Activated CD4-positive, alpha-beta T cell treated with anti-CD3 and anti-CD28 coated beads, Interleukin-2, amount 10 ng/mL, durations not matched to agents 24 days and 14 days (primary cell): ENCODE data around the gene GAR1. TPM values are rescaled to one million over a fixed set of nuclear protein-coding genes. Genes with fewer than 3 reads are reported as not detected.
"Not testable (repeated sequence)": the region's sequence is repeated elsewhere in the genome, so short reads cannot be mapped to it uniquely, and the experiment has no call there.

Source experiments
- DNase-seq: peaks from one replicate; pipeline ENCODE4 v3.0.0; 2022
- H3K27ac Mint-ChIP-seq: one replicate; pipeline ENCODE4 v1.8.0; 2022; ENCODE audit warnings: mild to moderate bottlenecking, mixed read lengths
- H3K27me3 Mint-ChIP-seq: one replicate; pipeline ENCODE4 v1.8.0; 2022; ENCODE audit warnings: mixed read lengths
- H3K36me3 Mint-ChIP-seq: one replicate; pipeline ENCODE4 v1.8.0; 2022; ENCODE audit warnings: low read depth, mild to moderate bottlenecking, mixed read lengths
- H3K4me1 Mint-ChIP-seq: one replicate; pipeline ENCODE4 v1.8.0; 2021; ENCODE audit warnings: mixed read lengths
- H3K4me3 Mint-ChIP-seq: one replicate; pipeline ENCODE4 v1.8.0; 2022; ENCODE audit warnings: mild to moderate bottlenecking, moderate library complexity, mixed read lengths
- H3K9me3 Mint-ChIP-seq: one replicate; pipeline ENCODE4 v1.8.0; 2021; ENCODE audit warnings: mixed read lengths
- intact Hi-C: fragments of 100-400 bp; cut with micrococcal nuclease; formaldehyde crosslinking; loops from one replicate; pipeline ENCODE4 v1.15.1; 2023
- total RNA-seq: library from RNA; stranded (reverse); gene quantifications from 2 replicates; pipeline ENCODE4 v1.2.3, GENCODE V29; 2022

Gene GAR1
- total RNA-seq: 59.1 and 61.8 TPM in 2 replicates

DNA sequence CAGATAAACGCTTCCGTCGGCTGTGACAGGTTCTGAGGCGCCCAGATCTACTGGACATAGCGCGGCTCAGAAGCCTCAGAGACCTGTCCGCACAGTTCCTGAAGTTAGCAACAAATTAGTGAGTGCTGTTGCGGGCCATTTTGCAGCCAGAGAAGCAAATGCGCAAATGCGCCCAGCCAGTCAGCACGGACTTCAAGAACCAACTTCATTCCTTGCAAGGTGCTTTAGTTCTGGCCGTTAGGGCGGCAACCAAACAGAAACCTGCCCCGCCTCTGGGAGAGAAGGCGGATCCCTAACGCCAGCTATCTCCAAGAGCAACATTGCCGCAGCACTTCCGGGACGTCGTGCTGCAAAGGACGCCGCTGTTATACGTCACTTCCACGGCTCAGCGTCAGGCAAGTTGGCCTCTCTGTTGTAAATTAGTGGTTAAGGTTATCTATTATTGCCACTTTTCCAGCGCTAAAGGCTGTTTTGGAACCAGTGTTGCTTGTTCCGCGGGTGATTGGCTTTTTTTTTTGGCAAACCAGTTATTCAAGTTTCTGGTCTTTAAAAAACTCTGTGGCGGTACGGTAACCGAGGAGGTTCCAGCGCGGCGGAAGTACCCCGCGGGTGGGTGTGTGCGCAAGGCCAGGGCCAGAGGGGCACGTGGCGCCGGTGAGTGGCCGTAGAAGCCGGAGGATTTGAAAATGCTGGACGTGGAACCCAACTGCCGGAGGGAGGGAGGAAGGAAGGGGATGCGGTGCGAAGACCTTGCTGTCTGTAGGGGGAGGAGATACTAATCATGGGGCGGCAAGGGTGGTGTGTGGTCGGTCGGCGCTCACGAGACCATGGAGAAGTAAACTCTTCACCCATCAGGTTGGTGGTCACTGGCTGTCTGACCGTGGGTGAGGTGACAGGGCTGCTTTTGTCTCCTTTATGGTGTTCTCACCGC is at the start of gene GAR1:
Gene GAR1 (plus strand): TSS at position 612 of the 931 bp plus-strand sequence. CDS start 403 bp downstream, outside the sequence.
- H3K27me3 Mint-ChIP-seq: no peaks in the 10 kb centered on the region
- H3K4me1 Mint-ChIP-seq: peaks cover 37% of the 10 kb centered on the region

GRCh38 chr4:109782092-109782491 is 33.5 kb upstream of the GAR1 start:
- intact Hi-C loops, H3K4me3 Mint-ChIP-seq, H3K27ac Mint-ChIP-seq: not testable (repeated sequence)

More for the DNA sequence above, at the start of gene GAR1:
- Mint-ChIP-seq H3K9me3 (no peaks in the 10 kb centered on the region), H3K27ac (peak within 1 kb of the TSS; percentile 98), H3K4me3 (peak within 1 kb of the TSS; percentile 95), H3K36me3 (peaks cover 39% of the 10 kb centered on the region)
- peak; percentile 97 for DNase-seq
- intact Hi-C loops: loop anchor here (1.0 to 10.0 kb wide), 13 partner anchors 53 to 1828 kb away; partner anchors contain the start of genes CASP6, HADH, OSTC and PLA2G12A

GRCh38 chr4:109786846-109787245 is 28.7 kb upstream of the GAR1 start:
- Mint-ChIP-seq H3K27ac (no peak overlapping the region), H3K27me3 (peaks cover 33% of the 10 kb centered on the region), H3K4me3 (no peak overlapping the region), H3K36me3 (no peaks in the 10 kb centered on the region), H3K4me1 (no peaks in the 10 kb centered on the region), H3K9me3 (no peaks in the 10 kb centered on the region)
- intact Hi-C loops: no loop called here
- DNase-seq: no peak

More at GRCh38 chr4:109782092-109782491, 33.5 kb upstream of the GAR1 start:
- not testable (repeated sequence) for H3K36me3 Mint-ChIP-seq, H3K4me1 Mint-ChIP-seq, H3K9me3 Mint-ChIP-seq, DNase-seq
- H3K27me3 Mint-ChIP-seq: peaks cover 15% of the 10 kb centered on the region

DNA sequence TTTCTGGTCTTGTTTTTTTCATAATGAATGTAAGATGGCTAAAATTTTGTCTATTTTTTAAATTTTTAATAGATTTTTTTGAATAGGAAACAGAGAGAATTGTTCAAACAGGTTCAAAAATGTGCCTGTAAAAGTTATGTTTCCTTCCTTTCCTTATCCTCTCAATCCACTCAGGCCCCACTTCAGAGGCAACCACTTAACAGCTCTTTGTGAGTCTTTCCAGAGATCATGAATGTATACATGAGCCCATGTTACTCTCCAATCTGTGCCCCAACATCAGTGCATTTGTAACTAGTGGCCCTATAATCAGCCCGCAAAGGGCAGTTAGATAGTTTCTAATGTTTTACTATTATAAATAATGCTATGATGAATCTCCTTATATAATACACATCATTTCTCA is 27.8 kb upstream of the GAR1 start:
- Mint-ChIP-seq H3K4me1 (no peaks in the 10 kb centered on the region), H3K4me3 (no peak overlapping the region), H3K36me3 (no peaks in the 10 kb centered on the region), H3K27me3 (peaks cover 30% of the 10 kb centered on the region), H3K9me3 (no peaks in the 10 kb centered on the region), H3K27ac (no peak overlapping the region)
- intact Hi-C loops: no loop called here
- DNase-seq: no peak

- Mint-ChIP-seq H3K27ac (no peak overlapping the region), H3K4me1 (no peaks in the 10 kb centered on the region), H3K9me3 (peaks cover 18% of the 10 kb centered on the region), H3K36me3 (peaks cover 4% of the 10 kb centered on the region), H3K27me3 (peaks cover 33% of the 10 kb centered on the region), H3K4me3 (no peak overlapping the region)
- no peak for DNase-seq
- intact Hi-C loops: no loop called here
Observed at GRCh38 chr4:109795059-109795458, 20.5 kb upstream of the GAR1 start.

- H3K27ac Mint-ChIP-seq: no peak overlapping the region
- H3K4me1 Mint-ChIP-seq: no peaks in the 10 kb centered on the region
- peaks cover 18% of the 10 kb centered on the region for H3K9me3 Mint-ChIP-seq
- no peak overlapping the region for H3K4me3 Mint-ChIP-seq
- H3K27me3 Mint-ChIP-seq: peaks cover 16% of the 10 kb centered on the region
- peaks cover 4% of the 10 kb centered on the region for H3K36me3 Mint-ChIP-seq
- DNase-seq: no peak
- intact Hi-C loops: no loop called here
Observed at GRCh38 chr4:109798866-109799265, 16.7 kb upstream of the GAR1 start.

DNA sequence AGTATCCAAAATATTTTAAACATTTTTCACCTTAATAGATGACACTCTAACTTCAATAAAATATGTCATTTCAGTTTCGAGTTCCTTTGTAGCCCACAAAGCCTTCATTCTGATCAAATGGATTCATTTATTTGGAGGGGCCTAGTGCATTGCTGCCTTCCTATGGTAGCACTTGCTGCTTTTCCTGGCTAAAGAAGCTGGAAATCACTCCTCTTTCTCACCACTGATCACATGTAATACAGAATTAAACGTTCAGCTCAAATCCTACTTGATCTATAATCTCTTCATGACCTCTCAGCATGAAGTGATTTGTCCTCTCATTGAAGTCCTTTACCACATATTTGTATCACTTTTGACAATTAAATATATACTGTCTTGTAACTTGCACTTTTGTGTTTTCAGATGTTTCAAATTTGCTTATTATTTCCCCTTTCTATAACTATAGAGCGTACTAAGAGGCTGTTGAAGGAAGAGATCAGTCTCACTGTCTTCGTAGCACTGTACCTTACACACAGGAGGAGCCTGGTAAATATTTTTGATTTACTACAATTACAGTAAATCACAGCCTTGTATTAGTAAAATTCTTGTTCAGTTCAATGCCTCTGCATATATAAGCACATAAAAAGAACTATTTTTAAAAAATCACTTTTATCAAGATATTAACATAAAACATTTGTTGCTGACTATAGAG is 14.3 kb upstream of the GAR1 start:
- H3K27me3 Mint-ChIP-seq: peaks cover 16% of the 10 kb centered on the region
- no peak for DNase-seq
- no peaks in the 10 kb centered on the region for H3K36me3 Mint-ChIP-seq
- no peak overlapping the region for H3K4me3 Mint-ChIP-seq
- H3K4me1 Mint-ChIP-seq: no peaks in the 10 kb centered on the region
- H3K27ac Mint-ChIP-seq: no peak overlapping the region
- H3K9me3 Mint-ChIP-seq: peaks cover 7% of the 10 kb centered on the region
- intact Hi-C loops: no loop called here

DNA sequence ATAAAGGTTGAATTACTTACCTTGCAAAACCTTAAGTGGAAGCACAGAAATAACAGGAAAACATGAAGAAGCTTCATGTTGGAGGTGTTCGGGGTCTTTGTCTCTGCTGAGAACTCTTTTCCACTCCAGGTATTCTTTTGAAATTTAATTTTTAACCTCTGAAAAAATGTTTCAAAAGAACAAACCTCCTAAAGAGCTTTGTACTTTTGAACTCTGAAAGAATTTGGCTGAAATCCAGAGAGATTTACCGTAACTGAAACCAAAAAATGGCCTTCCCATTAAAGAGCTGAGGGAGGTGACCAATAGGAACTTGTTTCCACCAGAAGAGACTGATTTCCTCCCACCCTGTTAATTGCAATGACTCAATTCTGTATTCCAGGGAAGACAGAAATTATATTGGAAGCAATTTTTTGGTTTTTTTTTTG is 13.7 kb upstream of the GAR1 start, which contains the start of gene CFI:
Gene CFI (minus strand): TSS at position 105 of the 425 bp plus-strand sequence. CDS start 28 bp downstream, at position 77.
- peaks cover 4% of the 10 kb centered on the region for H3K9me3 Mint-ChIP-seq

GRCh38 chr4:109803924-109804571 is 11.5 kb upstream of the GAR1 start:
- Mint-ChIP-seq H3K4me3 (no peak overlapping the region), H3K9me3 (no peaks in the 10 kb centered on the region), H3K4me1 (no peaks in the 10 kb centered on the region), H3K27ac (no peak overlapping the region), H3K27me3 (peaks cover 7% of the 10 kb centered on the region), H3K36me3 (no peaks in the 10 kb centered on the region)
- peak; percentile 67 for DNase-seq
- intact Hi-C loops: no loop called here

More for the DNA sequence above, 13.7 kb upstream of the GAR1 start, which contains the start of gene CFI:
- Mint-ChIP-seq H3K36me3 (no peaks in the 10 kb centered on the region), H3K27ac (no peak within 1 kb of the TSS), H3K27me3 (peaks cover 14% of the 10 kb centered on the region), H3K4me1 (no peaks in the 10 kb centered on the region), H3K4me3 (no peak within 1 kb of the TSS)
- no peak for DNase-seq
- intact Hi-C loops: no loop called here

DNA sequence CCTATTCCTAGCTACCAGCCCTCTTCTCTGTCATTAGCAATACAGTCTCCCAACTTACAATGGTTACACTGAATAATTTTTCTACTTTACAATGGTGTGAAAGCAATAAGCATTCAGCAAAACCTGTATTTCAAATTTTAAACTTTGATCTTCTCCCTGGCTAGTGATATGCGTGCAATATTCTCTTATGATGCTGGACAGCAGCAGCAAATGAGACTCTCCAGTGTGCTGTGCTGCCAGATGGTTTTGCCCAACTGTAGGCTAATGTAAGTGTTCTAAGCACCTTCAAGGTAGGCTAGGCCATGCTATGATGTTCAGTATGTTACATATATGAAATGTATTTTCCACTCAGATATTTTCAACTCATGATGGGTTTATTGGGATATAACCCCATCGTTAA is 5.9 kb upstream of the GAR1 start:
- Mint-ChIP-seq H3K4me1 (peaks cover 5% of the 10 kb centered on the region), H3K27ac (no peak overlapping the region), H3K4me3 (no peak overlapping the region), H3K9me3 (no peaks in the 10 kb centered on the region), H3K36me3 (no peaks in the 10 kb centered on the region), H3K27me3 (peaks cover 7% of the 10 kb centered on the region)
- DNase-seq: no peak
- intact Hi-C loops: loop anchor here (10.0 kb wide), 3 partner anchors 485 to 1185 kb away; partner anchors contain the start of genes OSTC and RPL34

DNA sequence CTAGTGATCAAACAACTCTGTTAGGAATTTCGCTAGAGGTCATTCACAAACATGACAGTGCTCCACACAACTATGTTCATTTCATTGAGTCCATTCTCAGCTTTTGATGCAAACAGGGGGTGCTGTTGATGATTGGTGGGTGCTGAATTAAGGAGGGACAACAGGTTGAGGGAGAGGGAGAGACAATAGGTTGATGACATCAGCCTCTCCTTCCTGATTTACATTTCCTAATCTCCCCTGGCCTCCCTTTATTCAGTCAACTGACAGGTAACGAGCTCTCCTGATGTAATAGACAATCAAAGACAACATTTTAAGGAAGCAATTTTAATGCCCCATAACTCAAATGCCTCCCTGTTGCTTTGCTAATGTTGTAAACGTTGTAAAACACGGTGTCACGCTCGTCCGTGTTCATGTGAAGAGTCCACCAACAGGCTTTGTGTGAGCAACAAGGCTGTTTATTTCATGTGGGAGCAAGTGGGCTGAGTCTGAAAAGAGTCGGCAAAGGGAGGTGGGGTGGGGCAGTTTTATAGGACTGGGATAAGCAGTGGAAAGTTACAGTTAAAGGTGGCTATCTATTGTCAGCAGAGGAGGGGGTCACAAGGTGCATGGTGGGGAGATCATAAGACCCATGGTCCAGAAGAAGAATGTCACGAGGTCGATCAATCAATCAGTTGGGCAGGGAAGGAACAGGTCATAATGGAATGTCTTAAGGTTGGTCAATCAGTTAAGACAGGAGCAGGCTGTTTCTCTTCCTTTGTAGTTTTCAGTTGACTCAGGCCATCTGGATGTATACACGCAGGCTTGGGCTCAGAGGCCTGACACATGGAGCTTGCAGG is 4.8 kb upstream of the GAR1 start:
- no peak overlapping the region for H3K4me3 Mint-ChIP-seq
- H3K36me3 Mint-ChIP-seq: peaks cover 2% of the 10 kb centered on the region
- no peaks in the 10 kb centered on the region for H3K9me3 Mint-ChIP-seq
- intact Hi-C loops: loop anchor here (10.0 kb wide), 3 partner anchors 484 to 1186 kb away; partner anchors contain the start of genes OSTC and RPL34
- H3K27ac Mint-ChIP-seq: no peak overlapping the region
- H3K4me1 Mint-ChIP-seq: peaks cover 8% of the 10 kb centered on the region
- no peak for DNase-seq
- H3K27me3 Mint-ChIP-seq: peaks cover 7% of the 10 kb centered on the region

DNA sequence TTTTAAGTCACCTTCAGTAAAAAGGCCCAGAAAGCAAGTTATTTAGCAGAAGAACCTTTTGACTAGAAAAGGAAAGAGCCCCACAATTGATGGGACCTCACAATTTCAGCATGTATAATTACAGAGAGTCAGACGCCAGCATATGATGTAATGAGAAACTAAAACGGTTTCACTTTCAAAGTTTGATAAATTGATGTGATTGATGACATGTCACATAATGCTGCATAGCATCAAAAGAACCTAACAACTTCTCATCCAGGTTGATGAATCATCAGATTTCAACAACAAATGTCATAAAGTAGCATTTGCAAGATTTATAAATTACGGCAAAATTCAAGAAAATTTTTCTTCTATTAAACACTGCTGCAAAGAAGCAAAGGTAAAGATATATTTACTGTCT is 3.9 kb upstream of the GAR1 start:
- H3K27me3 Mint-ChIP-seq: peaks cover 7% of the 10 kb centered on the region
- no peaks in the 10 kb centered on the region for H3K9me3 Mint-ChIP-seq
- no peak overlapping the region for H3K4me3 Mint-ChIP-seq
- H3K36me3 Mint-ChIP-seq: peaks cover 8% of the 10 kb centered on the region
- peaks cover 14% of the 10 kb centered on the region for H3K4me1 Mint-ChIP-seq
- DNase-seq: no peak
- no peak overlapping the region for H3K27ac Mint-ChIP-seq
- intact Hi-C loops: loop anchor here (10.0 kb wide), 3 partner anchors 483 to 1187 kb away; partner anchors contain the start of genes OSTC and RPL34
